Fibroblast of skin of scalp (primary cell): ENCODE results near the gene STOM.
"Not testable (repeated sequence)": the region's sequence is repeated elsewhere in the genome, so short reads cannot be mapped to it uniquely, and the experiment has no call there.

ENCODE experiments used
- DNase-seq: peaks from one replicate; pipeline ENCODE4 v3.0.0-alpha.2; 2013

The STOM gene

GRCh38 chr9:121299467-121300282 is 70.4 kb downstream of the STOM start:
- peak; percentile 41 for DNase-seq

GRCh38 chr9:121298689-121299466 is 71.2 kb downstream of the STOM start:
- DNase-seq: peak; percentile 68

- DNase-seq: no peak
Observed at GRCh38 chr9:121298016-121298538, 72.0 kb downstream of the STOM start.

GRCh38 chr9:121297389-121297788 is 72.7 kb downstream of the STOM start:
- no peak for DNase-seq

DNA sequence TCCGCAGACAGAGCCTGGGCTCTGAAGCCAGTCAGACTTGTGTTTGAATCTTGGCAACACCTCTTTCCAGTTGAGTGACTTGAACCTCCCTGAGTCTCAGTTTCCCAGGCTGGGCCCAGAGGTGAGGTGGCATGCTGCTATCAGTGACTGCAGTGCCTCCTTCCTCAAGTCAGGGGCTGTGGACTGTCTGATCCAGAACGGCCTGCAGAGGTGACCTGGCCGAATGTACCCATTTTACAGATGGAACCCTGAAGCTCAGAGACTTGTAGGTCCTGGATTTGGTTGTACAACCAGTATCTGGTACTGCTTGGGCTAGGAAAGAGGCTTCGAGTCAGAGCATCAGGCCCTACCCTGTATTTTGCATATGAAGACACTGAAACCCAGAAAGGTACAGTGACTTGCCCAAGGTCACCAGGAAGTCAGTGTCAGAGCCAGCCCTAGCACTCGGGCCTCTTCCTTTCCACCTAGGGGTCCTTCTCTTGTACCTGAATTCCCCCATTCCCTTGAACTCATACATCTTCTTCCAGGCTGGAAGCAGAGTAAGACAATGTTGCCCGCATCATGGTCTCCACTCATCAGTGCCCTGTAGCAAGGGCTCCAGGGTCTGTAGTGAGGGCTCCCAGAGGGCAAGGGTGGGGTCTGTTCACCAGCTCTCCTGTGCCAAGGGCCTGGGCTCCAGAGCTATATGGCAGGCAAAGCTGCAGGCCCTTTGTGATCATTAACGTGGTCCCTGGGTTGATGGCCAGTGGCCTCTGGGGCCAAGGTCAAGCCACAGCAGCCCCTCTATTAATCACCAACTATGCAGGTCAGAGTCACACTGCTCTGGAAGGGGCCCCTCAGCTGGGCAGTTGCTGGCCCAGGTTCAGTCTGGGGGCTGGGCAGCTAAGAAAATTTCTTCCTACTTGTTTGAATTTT is 73.6 kb downstream of the STOM start:
- DNase-seq: no peak

- DNase-seq: no peak
Observed at GRCh38 chr9:121295662-121296191, 74.3 kb downstream of the STOM start.

DNA sequence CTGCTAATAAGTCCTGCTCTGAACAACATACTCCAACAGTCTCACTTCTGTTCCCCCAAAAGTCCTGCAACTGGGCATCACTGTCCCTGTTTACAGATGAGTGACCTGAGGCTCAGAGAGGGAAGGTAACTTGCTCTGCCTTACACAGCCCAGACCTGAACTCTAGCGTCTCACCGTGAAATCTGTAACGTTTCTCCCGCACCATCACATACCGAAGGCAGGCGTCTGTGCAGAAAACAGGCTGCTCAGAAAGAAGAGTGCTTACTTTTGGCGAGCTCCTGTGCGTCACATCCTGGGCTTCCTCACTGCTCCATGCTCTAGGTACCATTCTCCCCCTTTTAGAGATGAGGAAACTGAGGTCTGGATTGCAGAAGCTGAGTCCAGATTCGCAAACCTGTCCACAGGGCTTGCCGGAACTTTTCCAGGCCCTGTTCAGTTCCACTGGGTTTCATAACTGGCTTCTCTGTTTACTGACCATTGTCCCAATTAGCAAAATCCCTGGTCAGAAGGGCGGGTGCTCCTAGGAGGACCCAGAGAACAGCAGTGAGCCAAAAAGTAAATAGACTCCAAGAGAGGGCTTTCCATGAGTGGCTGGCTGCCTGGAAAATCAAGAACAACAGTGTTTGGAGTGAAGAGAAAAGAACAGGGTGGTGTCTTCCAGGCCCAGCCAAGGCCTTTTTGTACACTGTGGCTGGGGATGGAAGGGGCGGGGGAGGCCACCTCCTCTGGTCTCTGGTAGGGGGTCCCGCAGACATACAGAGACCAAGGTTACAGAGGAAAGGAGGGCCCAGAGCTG is 75.0 kb downstream of the STOM start:
- no peak for DNase-seq

- DNase-seq: no peak
Observed at GRCh38 chr9:121294151-121294743, 75.8 kb downstream of the STOM start.

DNA sequence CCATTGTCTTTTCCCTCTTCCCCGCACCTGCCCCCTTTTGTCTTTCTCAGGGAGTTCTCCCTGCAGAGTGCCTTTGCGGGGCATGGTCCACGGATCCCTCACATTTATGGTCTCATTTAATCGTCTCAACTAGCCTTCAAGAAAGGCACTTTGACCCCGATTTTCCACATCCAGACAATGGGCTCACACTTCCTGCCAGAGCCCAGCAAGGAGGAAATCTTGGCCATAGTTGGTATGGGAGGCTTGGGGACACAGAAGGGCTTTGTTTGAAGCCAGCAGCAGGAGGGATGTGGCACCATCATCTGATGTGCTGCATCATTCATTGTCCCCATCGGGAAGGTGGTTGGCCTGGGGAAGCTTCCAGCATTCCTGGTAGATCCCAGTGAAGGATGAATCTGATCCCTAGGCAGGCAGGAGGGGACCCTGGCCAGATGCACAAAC is 77.2 kb downstream of the STOM start:
- no peak for DNase-seq

DNA sequence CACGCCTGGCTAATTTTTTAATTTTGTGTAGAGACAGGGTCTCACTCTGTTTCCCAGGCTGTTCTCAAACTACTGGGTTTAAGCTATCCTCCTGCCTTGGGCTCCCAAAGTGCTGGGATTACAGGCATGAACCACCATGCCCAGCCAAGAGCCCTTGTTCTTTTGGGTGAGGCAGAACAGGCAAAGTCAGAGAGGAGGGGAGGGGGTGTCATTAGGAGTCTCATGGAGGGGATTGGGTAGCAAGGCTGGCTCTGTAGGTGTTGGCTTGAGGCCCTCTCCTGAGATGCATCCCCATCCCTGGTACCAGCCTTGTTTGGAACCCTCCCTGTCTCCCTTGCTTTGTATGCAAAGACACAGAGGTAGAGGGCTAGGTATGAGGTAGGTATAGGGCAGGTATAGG is 78.0 kb downstream of the STOM start:
- no peak for DNase-seq

GRCh38 chr9:121291536-121291935 is 78.5 kb downstream of the STOM start:
- DNase-seq: not testable (repeated sequence)

GRCh38 chr9:121289772-121290370 is 80.2 kb downstream of the STOM start:
- no peak for DNase-seq

DNA sequence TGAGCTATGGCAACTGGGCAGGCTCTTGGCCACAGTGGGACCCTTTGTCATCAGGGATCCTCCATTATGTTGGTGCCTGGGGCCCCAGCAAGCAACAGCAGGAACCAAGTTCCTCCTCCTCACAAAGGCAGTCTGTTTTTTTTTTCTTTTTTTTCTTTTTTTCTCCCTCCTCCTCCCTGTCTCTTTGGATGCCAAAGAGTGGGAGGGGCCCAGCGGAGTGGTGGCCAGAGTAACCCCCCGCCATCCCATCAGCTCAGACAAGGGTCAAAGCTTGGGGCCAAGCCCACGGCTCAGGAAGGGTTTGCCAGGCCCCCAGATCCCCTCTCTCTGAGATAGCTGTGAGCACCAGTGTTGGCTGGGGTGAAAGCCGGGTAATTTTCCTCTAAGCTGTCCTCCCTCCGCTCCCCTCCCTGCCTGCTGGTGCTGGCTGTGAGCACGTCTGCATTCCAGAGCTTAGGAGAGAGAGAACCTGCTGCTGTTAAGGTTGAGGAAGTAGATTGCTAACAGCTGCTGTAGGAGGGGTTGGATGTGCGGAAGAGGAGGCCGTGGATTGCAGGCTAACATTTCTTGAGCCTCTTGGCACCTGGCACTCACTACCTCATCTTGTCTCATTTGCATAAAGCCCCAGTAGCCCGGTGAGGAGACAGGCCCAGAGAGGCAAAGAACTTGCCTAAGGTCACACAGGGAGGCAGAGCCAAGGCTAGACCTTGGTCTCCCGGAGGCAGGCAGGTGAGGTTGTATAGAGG is 80.9 kb downstream of the STOM start:
- peak; percentile 66 for DNase-seq
